GM10248 (cell line): ENCODE results near the gene CCL13.

Experiments
- CTCF ChIA-PET: fragments of 300-600 bp; sonication (Branson Sonifier 250); formaldehyde crosslinking; extraction: SDS; loops from one replicate; lab custom pipeline; 2021; ENCODE audit warnings: antibody characterized with exemption; lab: Yijun Ruan, JAX
- POLR2A ChIA-PET: fragments of 350-650 bp; sonication (Branson Sonifier 250); formaldehyde crosslinking; extraction: SDS; loops from one replicate; lab custom pipeline; 2020; ENCODE audit warnings: antibody characterized with exemption; lab: Yijun Ruan, JAX
- DNase-seq: peaks from one replicate; pipeline ENCODE4 v3.0.0; 2012; ENCODE audit errors: extremely low spot score
- TF ChIP-seq, protein P1 (sequence below): IDR thresholded peaks from 2 replicates; pipeline ENCODE4 v1.5.1; 2012; ENCODE audit warnings: mild to moderate bottlenecking, low read depth; ENCODE audit errors: extremely low read depth, missing control alignments, control extremely low read depth

Gene CCL13

DNA sequence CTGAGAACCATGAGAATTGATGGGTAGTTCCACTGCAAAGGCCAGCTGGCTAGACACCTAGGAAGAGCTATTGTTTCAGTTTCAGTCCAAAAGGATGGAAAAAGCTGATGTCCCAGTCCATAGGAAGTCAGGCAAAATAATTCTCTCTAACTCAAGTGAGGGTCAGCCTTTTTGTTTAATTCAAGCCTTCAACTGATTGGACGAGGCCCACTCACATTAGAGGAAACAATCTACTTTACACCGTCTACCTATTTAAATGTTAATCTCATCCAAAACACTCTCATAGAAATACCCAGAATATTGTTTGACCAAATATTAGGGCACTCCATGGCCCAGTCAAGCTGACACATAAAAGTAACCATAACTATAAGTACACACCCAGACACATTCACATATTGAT, 14.4 kb upstream of the CCL13 start:
- TF ChIP-seq, protein P1, sequence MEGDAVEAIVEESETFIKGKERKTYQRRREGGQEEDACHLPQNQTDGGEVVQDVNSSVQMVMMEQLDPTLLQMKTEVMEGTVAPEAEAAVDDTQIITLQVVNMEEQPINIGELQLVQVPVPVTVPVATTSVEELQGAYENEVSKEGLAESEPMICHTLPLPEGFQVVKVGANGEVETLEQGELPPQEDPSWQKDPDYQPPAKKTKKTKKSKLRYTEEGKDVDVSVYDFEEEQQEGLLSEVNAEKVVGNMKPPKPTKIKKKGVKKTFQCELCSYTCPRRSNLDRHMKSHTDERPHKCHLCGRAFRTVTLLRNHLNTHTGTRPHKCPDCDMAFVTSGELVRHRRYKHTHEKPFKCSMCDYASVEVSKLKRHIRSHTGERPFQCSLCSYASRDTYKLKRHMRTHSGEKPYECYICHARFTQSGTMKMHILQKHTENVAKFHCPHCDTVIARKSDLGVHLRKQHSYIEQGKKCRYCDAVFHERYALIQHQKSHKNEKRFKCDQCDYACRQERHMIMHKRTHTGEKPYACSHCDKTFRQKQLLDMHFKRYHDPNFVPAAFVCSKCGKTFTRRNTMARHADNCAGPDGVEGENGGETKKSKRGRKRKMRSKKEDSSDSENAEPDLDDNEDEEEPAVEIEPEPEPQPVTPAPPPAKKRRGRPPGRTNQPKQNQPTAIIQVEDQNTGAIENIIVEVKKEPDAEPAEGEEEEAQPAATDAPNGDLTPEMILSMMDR, result no peak
- ChIA-PET POLR2A (no interaction called here), CTCF (no interaction called here)
- no peak for DNase-seq

GRCh38 chr17:34347063-34347462, 9.2 kb upstream of the CCL13 start:
- no peak for DNase-seq
- ChIA-PET POLR2A (no interaction called here), CTCF (interaction anchor here (1.0 to 2.2 kb wide), 2 partner anchors 9 to 14 kb away, joined by 3 to 7 read pairs; partner anchors contain the start of gene CCL13)
- TF ChIP-seq, protein P1, result no peak

GRCh38 chr17:34349751-34350150, 6.5 kb upstream of the CCL13 start:
- CTCF ChIA-PET, result interaction anchor here (7.0 kb wide), 1 partner anchor 12 kb away, joined by 56 read pairs; the partner anchor contains the start of gene CCL1
- TF ChIP-seq, protein P1, result no peak
- POLR2A ChIA-PET, result no interaction called here
- DNase-seq, result no peak

- CTCF ChIA-PET, result interaction anchor here (7.0 kb wide), 1 partner anchor 11 kb away, joined by 56 read pairs; the partner anchor contains the start of gene CCL1
- POLR2A ChIA-PET, result no interaction called here
- TF ChIP-seq, protein P1, result no peak
Measured at GRCh38 chr17:34351096-34351495, 5.2 kb upstream of the CCL13 start.

GRCh38 chr17:34352191-34352590, 4.1 kb upstream of the CCL13 start:
- no peak for DNase-seq
- TF ChIP-seq, protein P1, result no peak
- ChIA-PET POLR2A (no interaction called here), CTCF (interaction anchor here (6.8 to 7.0 kb wide), 2 partner anchors 10 to 151 kb away, joined by 49 to 56 read pairs; partner anchors contain the start of gene CCL1)

More at GRCh38 chr17:34351096-34351495, 5.2 kb upstream of the CCL13 start:
- no peak for DNase-seq

GRCh38 chr17:34354637-34355036, 1.6 kb upstream of the CCL13 start:
- DNase-seq, result no peak
- ChIA-PET CTCF (interaction anchor here (0.8 to 7.0 kb wide), 8 partner anchors 7 to 184 kb away, joined by 3 to 56 read pairs (median 6); partner anchors contain the start of gene CCL1), POLR2A (no interaction called here)
- TF ChIP-seq, protein P1, result no peak

DNA sequence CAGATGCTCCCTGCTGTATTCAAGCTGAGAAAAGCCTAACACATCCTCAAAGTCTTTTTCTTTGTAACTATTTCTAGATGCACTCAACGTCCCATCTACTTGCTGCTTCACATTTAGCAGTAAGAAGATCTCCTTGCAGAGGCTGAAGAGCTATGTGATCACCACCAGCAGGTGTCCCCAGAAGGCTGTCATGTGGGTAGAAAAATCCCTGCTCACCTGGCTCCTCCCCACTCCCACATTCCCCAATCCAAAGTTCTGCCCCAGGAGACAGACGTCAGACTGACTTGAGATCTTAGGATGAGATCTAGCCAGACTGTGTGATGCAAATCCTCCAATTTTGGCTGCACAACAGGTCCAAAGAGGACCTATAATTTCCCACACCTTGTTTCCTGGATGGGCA, 1.1 kb downstream of the CCL13 start:
- ChIA-PET POLR2A (no interaction called here), CTCF (interaction anchor here (6.8 kb wide), 1 partner anchor 157 kb away, joined by 49 read pairs; no protein-coding TSS in a partner anchor)
- no peak for DNase-seq
- TF ChIP-seq, protein P1, result no peak
